ENCODE measurements around the gene NHEJ1. TPM values are rescaled to one million over a fixed set of nuclear protein-coding genes. Genes with fewer than 3 reads are reported as not detected.

NHEJ1 gene
- total and polyA plus RNA-seq, 9 of the 15 experiments (the other 6 are each of a cell fraction or from before 2014, with no cell fraction given), result 9.0 to 23.7 (median 13.9) TPM

- peak; percentile 39; the same call in 1 of the 2 replicates for TF ChIP-seq MITF (IDR thresholded peaks at IDR 0.05)
- TF ChIP-seq ZNF584 (CRISPR knock-in tag; IDR thresholded peaks at IDR 0.05; ENCODE audit: low read depth), result 0 out of 2 replicates have a peak, but pooled peaks have one; percentile 51
- no peak for TF ChIP-seq GTF2B (IDR thresholded peaks at IDR 0.05; ENCODE audit: extremely low read depth, insufficient read length)
- TF ChIP-seq CC2D1A (IDR thresholded peaks at IDR 0.05), result no peak
- TF ChIP-seq ZNF316 (IDR thresholded peaks at IDR 0.05), result peak; percentile 8; the same call in 1 of the 2 replicates
- TF ChIP-seq ZNF699 (CRISPR knock-in tag; IDR thresholded peaks at IDR 0.05; ENCODE audit: insufficient replicate concordance), result no peak
- no peak for TF ChIP-seq DDX20 (tag; IDR thresholded peaks at IDR 0.05; ENCODE audit: low read depth)
- peak; percentile 56; the same call in 1 of the 2 replicates for TF ChIP-seq ZBTB2 (IDR thresholded peaks at IDR 0.05)
- TF ChIP-seq ZNF224 (CRISPR knock-in tag; IDR thresholded peaks at IDR 0.05), result no peak
- TF ChIP-seq EZH2 (IDR thresholded peaks at IDR 0.05; ENCODE audit: borderline replicate concordance, low read depth, low read length), result no peak
- TF ChIP-seq NRF1 (conservative IDR thresholded peaks at IDR 0.05 in 1 of 2, IDR thresholded peaks at IDR 0.05 in 1 of 2), result peak; percentile 96
- TF ChIP-seq POLR3G (IDR thresholded peaks at IDR 0.05; ENCODE audit: extremely low read depth, insufficient read length, insufficient replicate concordance), result no peak
- no peak for TF ChIP-seq FOXM1 (IDR thresholded peaks at IDR 0.05; ENCODE audit: low read depth)
- no peak for TF ChIP-seq FOXM1 (CRISPR knock-in tag; IDR thresholded peaks at IDR 0.05; ENCODE audit: low read depth)
- peak in 1 of 2 experiments; percentile 88; a peak in 2 of 4 replicates for TF ChIP-seq SIN3A (IDR thresholded peaks at IDR 0.05; ENCODE audit: borderline replicate concordance in 2 of 2, control insufficient read depth in 1 of 2, low read depth in 2 of 2, low read length in 2 of 2)
- no peak for TF ChIP-seq ZNF124 (CRISPR knock-in tag; IDR thresholded peaks at IDR 0.05)
- no peak for TF ChIP-seq ZNF217 (CRISPR knock-in tag; IDR thresholded peaks at IDR 0.05)
- no peak for TF ChIP-seq E2F4 (CRISPR knock-in tag; IDR thresholded peaks at IDR 0.05; ENCODE audit: low read depth)
- no peak for TF ChIP-seq ARID3A (IDR thresholded peaks at IDR 0.05; ENCODE audit: borderline replicate concordance, low read depth, low read length)
- TF ChIP-seq HNRNPL (IDR thresholded peaks at IDR 0.05; ENCODE audit: low read depth, low read length), result no peak
Measured at GRCh38 chr2:219177552-219178376, 17.1 kb upstream of the NHEJ1 start, which contains the start of gene RETREG2 (continued).

Measured in K562 (cell line).